Measurements from ENCODE around the gene VTI1A. TPM values are rescaled to one million over a fixed set of nuclear protein-coding genes. Genes with fewer than 3 reads are reported as not detected.

VTI1A gene
- total RNA-seq, 6 experiments from 2014 or later, result 11.2 to 26.2 (median 12.3) TPM

GRCh38 chr10:112531421-112531820 lies 84.4 kb downstream of the VTI1A start:
- Histone ChIP-seq H3K9me3 (no peaks in the 10 kb centered on the region), H3K4me3 (no peak overlapping the region), H3K27me3 (no peaks in the 10 kb centered on the region), H3K27ac (no peak overlapping the region), H3K4me1 (no peaks in the 10 kb centered on the region), H3K36me3 (no peaks in the 10 kb centered on the region)
- no peak for ATAC-seq
- TF ChIP-seq POLR2A (IDR thresholded peaks at IDR 0.05) (no peak), CTCF (IDR thresholded peaks at IDR 0.05) (no peak)
- 81% methylated on average over 6 of the region's 6 CpGs for WGBS (ENCODE audit: insufficient coverage, low coverage, low lambda C conversion rate, missing lambda C conversion rate)
- intact Hi-C loops (cut with DNase I), result no loop called here
- DNase-seq, result no peak

GRCh38 chr10:112532189-112532588 lies 85.2 kb downstream of the VTI1A start:
- no peak for DNase-seq
- WGBS (ENCODE audit: insufficient coverage, low coverage, low lambda C conversion rate, missing lambda C conversion rate), result 50% methylated on average over 6 of the region's 6 CpGs
- Histone ChIP-seq H3K27me3 (no peaks in the 10 kb centered on the region), H3K27ac (no peak overlapping the region), H3K4me1 (no peaks in the 10 kb centered on the region), H3K9me3 (no peaks in the 10 kb centered on the region), H3K36me3 (no peaks in the 10 kb centered on the region), H3K4me3 (no peak overlapping the region)
- peak in 2 of 4 donors; percentile 53 to 57 for ATAC-seq
- intact Hi-C loops (cut with DNase I), result no loop called here
- TF ChIP-seq POLR2A (IDR thresholded peaks at IDR 0.05), result no peak
- TF ChIP-seq CTCF (IDR thresholded peaks at IDR 0.05), result no peak

- Histone ChIP-seq H3K9me3 (no peaks in the 10 kb centered on the region), H3K27ac (no peak overlapping the region), H3K27me3 (no peaks in the 10 kb centered on the region), H3K4me3 (no peak overlapping the region), H3K36me3 (no peaks in the 10 kb centered on the region), H3K4me1 (no peaks in the 10 kb centered on the region)
- no peak for ATAC-seq
- no peak for TF ChIP-seq CTCF (IDR thresholded peaks at IDR 0.05)
- no peak for TF ChIP-seq POLR2A (IDR thresholded peaks at IDR 0.05)
- intact Hi-C loops (cut with DNase I), result no loop called here
- WGBS (ENCODE audit: insufficient coverage, low coverage, low lambda C conversion rate, missing lambda C conversion rate), result 74% methylated on average over 2 of the region's 2 CpGs
- DNase-seq, result no peak
These were observed 85.9 kb downstream of the VTI1A start for GRCh38 chr10:112532956-112533355.

GRCh38 chr10:112533916-112534315 lies 86.9 kb downstream of the VTI1A start:
- no peak for DNase-seq
- no peaks in the 10 kb centered on the region for H3K4me1 ChIP-seq
- WGBS (ENCODE audit: insufficient coverage, low coverage, low lambda C conversion rate, missing lambda C conversion rate), result 36% methylated on average over 1 of the region's 1 CpG

More at GRCh38 chr10:112533916-112534315, 86.9 kb downstream of the VTI1A start:
- H3K4me3 ChIP-seq, result no peak overlapping the region
- TF ChIP-seq CTCF (IDR thresholded peaks at IDR 0.05) (no peak), POLR2A (IDR thresholded peaks at IDR 0.05) (no peak)
- H3K27ac ChIP-seq, result no peak overlapping the region
- no peaks in the 10 kb centered on the region for H3K9me3 ChIP-seq
- no peaks in the 10 kb centered on the region for H3K36me3 ChIP-seq
- ATAC-seq, result no peak
- intact Hi-C loops (cut with DNase I), result no loop called here
- H3K27me3 ChIP-seq, result no peaks in the 10 kb centered on the region
